ENCODE data around the gene SHROOM2.

SHROOM2 gene

DNA sequence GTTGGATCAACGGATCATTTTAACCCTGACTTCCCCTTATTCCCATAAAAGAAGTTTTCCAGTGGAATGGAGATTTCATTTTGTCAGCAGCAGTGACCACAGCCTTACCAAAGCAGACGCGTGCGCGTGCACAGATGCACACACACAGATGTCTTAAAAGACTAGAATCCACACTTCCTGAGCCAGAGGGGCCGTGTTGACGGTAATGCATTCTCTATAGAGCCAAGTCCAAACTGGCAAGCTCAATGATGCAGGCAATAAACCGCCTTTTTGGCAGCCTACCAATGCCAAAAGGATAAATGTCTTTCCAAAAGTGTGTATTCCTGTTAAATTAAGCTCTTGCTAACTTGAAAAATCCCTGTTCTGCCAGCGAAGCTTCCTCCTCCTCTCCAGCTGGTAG, 162.2 kb downstream of the SHROOM2 start:
- in situ Hi-C loops (cut with MboI; ENCODE audit: low pct_unique_long_range_greater_than_20kb, low sequenced_read_pairs, unreplicated experiment): no loop called here
- TF ChIP-seq, protein P1, sequence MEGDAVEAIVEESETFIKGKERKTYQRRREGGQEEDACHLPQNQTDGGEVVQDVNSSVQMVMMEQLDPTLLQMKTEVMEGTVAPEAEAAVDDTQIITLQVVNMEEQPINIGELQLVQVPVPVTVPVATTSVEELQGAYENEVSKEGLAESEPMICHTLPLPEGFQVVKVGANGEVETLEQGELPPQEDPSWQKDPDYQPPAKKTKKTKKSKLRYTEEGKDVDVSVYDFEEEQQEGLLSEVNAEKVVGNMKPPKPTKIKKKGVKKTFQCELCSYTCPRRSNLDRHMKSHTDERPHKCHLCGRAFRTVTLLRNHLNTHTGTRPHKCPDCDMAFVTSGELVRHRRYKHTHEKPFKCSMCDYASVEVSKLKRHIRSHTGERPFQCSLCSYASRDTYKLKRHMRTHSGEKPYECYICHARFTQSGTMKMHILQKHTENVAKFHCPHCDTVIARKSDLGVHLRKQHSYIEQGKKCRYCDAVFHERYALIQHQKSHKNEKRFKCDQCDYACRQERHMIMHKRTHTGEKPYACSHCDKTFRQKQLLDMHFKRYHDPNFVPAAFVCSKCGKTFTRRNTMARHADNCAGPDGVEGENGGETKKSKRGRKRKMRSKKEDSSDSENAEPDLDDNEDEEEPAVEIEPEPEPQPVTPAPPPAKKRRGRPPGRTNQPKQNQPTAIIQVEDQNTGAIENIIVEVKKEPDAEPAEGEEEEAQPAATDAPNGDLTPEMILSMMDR (IDR thresholded peaks at IDR 0.05; ENCODE audit: extremely low read depth, insufficient read depth, missing control alignments): no peak

DNA sequence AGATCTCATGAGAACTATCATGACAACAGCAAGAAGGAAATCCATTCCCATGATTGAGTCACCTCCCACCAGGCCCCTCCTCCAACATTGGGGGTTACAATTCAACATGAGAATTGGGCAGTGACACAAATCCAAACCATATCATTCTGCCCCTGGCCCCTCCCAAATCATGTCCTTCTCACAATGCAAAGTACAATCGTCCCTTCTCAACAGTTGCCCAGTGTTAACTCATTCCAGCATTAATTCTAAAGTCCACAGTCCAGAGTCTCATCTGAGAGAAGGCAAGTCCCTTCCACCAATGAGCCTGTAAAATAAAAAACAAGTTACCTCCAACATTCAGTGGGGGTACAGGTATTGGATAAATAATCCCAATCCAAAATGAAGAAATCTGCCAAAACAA, 166.1 kb downstream of the SHROOM2 start:
- in situ Hi-C loops (cut with MboI; ENCODE audit: low pct_unique_long_range_greater_than_20kb, low sequenced_read_pairs, unreplicated experiment): no loop called here
- no peak for DNase-seq (ENCODE audit: low spot score)

More for the DNA sequence above, 162.2 kb downstream of the SHROOM2 start:
- DNase-seq (ENCODE audit: low spot score): no peak

DNA sequence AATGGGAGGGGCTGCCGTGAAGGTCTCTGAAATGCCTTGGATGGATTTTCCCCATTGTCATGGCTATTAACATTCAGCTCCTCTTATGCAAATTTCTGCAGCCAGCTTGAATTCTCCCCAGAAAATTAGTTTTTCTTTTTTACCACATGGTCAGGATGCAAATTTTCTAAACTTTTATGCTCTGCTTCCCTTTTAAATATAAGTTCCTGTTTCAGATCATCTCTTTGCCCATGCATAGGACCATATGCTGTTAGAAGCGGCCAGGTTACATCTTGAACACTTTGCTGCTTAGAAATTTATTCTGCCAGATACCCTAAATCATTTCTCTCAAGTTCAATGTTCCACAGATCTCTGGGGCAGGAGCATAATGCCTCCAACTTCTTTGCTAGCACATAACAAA, 167.2 kb downstream of the SHROOM2 start:
- DNase-seq (ENCODE audit: low spot score): no peak
- TF ChIP-seq, protein P1 (IDR thresholded peaks at IDR 0.05; ENCODE audit: extremely low read depth, insufficient read depth, missing control alignments): no peak
- in situ Hi-C loops (cut with MboI; ENCODE audit: low pct_unique_long_range_greater_than_20kb, low sequenced_read_pairs, unreplicated experiment): no loop called here

More for the DNA sequence above, 166.1 kb downstream of the SHROOM2 start:
- TF ChIP-seq, protein P1 (IDR thresholded peaks at IDR 0.05; ENCODE audit: extremely low read depth, insufficient read depth, missing control alignments): no peak

DNA sequence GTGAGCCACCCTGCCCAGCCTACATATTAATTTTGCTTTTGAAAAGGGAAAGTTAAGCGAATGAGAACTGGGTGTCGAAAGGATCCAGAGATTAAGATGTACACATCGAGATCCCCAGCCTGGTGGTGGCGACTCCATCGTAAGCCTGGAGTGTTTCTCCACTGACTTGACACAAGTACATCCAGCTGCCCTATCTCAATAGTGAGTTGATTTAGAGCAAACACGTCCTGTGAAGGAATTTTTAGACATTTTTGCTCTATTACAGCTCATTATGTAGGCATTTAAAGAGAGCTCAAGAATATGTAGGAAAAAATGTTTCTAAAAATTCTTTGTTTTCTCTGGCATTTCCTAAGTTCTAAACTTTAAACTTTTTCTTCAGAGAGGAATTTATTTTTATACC, 169.3 kb downstream of the SHROOM2 start:
- TF ChIP-seq, protein P1 (IDR thresholded peaks at IDR 0.05; ENCODE audit: extremely low read depth, insufficient read depth, missing control alignments): no peak
- no peak for DNase-seq (ENCODE audit: low spot score)
- in situ Hi-C loops (cut with MboI; ENCODE audit: low pct_unique_long_range_greater_than_20kb, low sequenced_read_pairs, unreplicated experiment): no loop called here

DNA sequence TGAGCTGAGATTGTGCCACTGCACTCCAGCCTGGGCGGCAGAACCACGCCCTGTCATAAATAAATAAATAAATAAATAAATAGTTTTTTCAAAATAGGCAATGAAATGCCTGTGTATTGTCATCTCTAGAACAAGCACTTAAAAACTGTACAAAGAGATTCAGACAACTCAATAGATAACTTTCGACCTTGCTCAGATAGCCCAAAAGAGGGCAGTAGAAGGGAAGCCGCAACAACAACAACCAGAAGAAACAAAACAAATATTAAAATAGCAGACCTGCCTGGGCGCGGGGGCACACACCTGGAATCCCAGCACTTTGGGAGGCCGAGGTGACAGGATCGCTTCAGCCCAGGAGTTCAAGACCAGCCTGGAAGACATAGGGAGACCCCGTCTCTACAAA, 171.5 kb downstream of the SHROOM2 start:
- in situ Hi-C loops (cut with MboI; ENCODE audit: low pct_unique_long_range_greater_than_20kb, low sequenced_read_pairs, unreplicated experiment): no loop called here
- DNase-seq (ENCODE audit: low spot score): no peak
- TF ChIP-seq, protein P1 (IDR thresholded peaks at IDR 0.05; ENCODE audit: extremely low read depth, insufficient read depth, missing control alignments): peak; percentile 36

DNA sequence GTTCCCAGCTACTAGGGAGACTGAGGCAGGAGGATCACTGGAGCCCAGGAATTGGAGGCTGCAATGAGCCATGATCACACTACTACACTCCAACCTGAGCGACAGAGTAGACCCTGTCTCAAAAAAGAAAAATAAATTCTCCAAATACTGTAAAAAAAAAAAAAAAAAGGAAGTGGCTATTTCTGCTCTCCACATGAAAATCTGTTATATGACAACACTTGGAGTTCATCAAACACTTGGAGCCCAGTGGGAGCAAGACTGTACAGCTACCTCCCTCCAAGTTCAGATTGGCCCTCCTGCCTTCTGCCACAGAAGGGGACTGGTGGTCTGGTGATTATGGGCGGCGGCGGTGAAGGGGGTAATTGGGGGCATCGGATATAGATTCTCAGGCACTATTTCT, 172.0 kb downstream of the SHROOM2 start:
- TF ChIP-seq, protein P1 (IDR thresholded peaks at IDR 0.05; ENCODE audit: extremely low read depth, insufficient read depth, missing control alignments): no peak
- no peak for DNase-seq (ENCODE audit: low spot score)
- in situ Hi-C loops (cut with MboI; ENCODE audit: low pct_unique_long_range_greater_than_20kb, low sequenced_read_pairs, unreplicated experiment): no loop called here

DNA sequence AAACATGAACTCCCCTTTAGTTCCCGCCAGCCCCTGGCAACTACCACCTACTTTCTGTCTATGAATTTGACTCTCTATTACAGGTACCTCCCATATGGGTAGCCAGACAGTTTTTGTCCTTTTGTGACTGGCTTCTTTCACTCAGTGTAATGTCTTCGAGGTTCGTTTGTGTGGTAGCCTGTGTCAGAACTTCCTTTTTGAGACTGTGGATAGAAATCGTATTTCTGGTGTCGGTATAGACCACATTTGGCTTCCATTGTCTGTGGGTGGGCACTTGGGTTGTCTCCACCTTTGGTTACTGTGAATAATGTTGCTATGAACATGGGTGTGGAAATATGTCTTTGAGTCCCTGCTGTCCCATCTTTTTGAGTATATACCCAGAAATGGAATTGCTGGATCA, 175.5 kb downstream of the SHROOM2 start:
- TF ChIP-seq, protein P1 (IDR thresholded peaks at IDR 0.05; ENCODE audit: extremely low read depth, insufficient read depth, missing control alignments): no peak
- in situ Hi-C loops (cut with MboI; ENCODE audit: low pct_unique_long_range_greater_than_20kb, low sequenced_read_pairs, unreplicated experiment): no loop called here
- DNase-seq (ENCODE audit: low spot score): no peak
